T-helper 2 cell treated with Interferon-gamma antibody and Interleukin-4, amounts not matched to agents 100 ng/mL and 5 ng/mL, for 36 hours (primary cell): ENCODE measurements around the gene ME2. TPM values are rescaled to one million over a fixed set of nuclear protein-coding genes. Genes with fewer than 3 reads are reported as not detected.
"Not testable (repeated sequence)": the region's sequence is repeated elsewhere in the genome, so short reads cannot be mapped to it uniquely, and the experiment has no call there.

Experiments
- intact Hi-C: fragments of 100-400 bp; cut with micrococcal nuclease; formaldehyde crosslinking; loops from one replicate; pipeline ENCODE4 v1.15.1; 2023
- total RNA-seq: library from RNA; stranded (reverse); gene quantifications from 2 replicates; pipeline ENCODE4 v1.2.3, GENCODE V29; 2022

The ME2 gene
- 90.6 and 94.4 TPM in 2 replicates for total RNA-seq

DNA sequence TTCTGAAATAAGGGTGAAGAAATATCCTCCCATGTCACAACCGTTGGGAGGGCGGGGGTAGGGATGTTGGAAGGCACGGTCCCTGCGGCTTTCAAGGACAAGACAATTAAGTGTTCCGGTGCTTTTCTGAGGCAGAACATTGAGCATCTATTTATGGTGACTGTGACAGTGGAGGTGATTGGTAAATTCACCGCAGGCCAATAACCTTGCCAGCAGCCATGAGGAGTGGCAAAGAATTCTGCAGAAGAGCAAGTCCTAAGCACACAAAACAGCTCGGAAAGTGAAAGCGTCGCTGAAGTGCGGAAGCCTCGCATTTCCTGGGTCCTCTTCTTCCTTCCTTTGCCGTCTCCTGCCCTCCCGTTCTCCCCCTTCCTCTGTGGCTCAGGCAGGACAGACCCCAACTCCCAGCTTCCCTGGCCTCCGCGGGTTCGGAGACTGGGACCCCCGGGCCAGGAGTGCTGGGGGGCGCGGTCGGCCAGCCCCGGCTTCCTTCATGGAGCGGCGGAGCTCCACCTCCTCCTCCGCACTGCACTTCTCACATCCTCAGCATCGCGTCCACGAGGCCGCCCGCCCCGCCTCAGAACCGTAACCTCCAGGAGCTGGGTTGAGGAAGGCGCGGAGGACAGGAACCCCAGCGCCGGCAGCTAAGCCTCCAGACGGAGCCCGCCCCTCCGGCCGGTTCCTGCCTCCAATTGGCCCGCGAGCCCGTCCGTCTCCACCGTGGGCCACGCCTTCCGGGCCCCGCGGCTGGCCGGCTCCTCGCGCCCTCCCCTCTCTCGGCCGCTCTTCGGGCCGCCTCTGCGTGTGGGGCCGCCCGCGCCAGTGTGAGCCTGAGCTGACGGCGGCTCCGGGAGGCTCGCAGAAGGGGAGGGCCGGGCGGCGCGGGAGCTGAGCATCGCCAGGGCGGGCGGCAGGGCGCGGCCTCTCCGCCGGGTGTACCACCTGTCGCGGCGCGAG is at the start of gene ME2:
Gene ME2, plus strand, starts transcription at position 774 of the 957 bp plus-strand sequence. CDS start 16,703 bp downstream, outside the sequence.
- intact Hi-C loops: loop anchor here (1.0 to 5.0 kb wide), 8 partner anchors 39 to 1926 kb away; partner anchors contain the start of genes MEX3C, MRO, SMAD4 and SMAD7

DNA sequence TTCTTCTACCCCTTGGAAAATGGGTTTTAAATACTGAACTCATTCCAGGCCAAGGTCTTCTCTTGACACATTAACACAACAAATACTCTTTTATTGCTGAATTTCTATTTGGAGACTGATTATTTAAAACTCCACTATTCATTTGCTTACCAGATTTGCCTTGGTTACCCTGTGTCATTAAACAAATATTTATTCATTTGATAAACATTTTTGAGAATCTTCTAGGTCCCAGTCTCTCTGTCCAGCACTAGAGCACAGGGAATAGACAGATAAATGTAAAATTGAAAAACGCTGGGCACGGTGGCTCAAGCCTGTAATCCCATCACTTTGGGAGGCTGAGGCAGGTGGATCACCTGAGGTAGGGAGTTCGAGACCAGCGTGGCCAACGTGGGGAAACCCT is 49.3 kb upstream of the ME2 start:
- intact Hi-C loops: loop anchor here (10.0 kb wide), 1 partner anchor 135 kb away; the partner anchor contains the start of gene ELAC1

DNA sequence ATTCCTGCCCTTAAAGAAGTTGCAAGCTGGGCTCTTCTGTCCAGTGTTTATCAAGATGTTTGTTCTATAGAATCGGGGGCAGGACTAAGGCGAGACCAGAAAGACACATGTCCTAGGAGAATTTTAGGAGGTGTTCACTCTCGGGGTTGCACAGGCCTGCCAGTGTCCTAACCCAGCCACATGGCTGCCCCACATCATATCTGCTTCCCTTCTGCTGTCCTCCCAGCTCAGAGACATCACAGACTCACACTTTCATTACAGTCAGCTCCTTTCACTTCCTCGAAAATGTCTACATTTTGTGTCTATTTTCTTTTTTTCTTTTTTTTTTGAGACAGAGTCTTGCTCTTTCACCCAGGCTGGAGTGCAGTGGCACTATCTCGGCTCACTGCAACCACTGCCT is 48.4 kb upstream of the ME2 start:
- intact Hi-C loops: no loop called here

GRCh38 chr18:50832754-50833153 is 46.2 kb upstream of the ME2 start:
- intact Hi-C loops: no loop called here

- intact Hi-C loops: not testable (repeated sequence)
Observed at GRCh38 chr18:50833496-50833895, 45.4 kb upstream of the ME2 start.

DNA sequence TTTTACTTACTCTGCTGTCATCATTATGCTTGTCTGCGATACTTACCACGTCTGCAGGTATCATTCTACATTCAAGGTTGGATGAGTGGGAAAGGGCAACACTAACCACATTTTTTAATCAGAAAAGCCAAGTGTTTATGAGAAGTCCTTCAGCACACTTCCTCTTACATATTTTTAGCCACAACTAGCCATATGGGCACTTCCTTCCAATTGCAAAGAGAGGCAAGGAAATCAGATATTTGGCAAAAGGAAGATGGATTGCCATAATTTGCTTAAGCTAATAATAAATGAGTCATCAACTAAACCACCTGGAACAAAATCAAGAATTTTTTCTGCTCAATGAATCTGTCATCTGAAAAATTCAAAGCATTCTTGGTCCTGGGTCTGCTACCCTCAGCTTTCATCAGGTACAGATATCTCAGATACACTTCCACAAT is 42.4 kb upstream of the ME2 start:
- intact Hi-C loops: no loop called here

DNA sequence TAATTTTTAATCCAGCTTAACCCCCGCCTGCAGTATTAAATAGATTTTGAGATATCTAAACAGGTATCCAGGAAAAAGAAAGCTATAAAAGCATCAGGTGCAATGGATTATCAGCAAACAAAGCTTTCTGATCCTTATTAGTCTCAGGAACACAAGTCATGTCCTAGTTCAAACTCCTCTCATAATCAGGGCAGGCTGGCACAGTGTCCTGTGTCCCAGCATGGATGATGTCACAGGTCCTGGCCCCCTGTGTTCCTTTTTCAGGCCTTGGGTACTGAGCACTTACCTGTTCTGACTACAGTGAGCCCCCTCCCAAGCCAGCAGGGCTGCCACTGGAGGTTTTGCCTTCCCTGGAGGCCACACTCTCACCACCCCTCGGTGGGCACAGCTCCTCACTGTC is 39.6 kb upstream of the ME2 start:
- intact Hi-C loops: no loop called here

- intact Hi-C loops: no loop called here
Observed at GRCh38 chr18:50839996-50840395, 38.9 kb upstream of the ME2 start.

DNA sequence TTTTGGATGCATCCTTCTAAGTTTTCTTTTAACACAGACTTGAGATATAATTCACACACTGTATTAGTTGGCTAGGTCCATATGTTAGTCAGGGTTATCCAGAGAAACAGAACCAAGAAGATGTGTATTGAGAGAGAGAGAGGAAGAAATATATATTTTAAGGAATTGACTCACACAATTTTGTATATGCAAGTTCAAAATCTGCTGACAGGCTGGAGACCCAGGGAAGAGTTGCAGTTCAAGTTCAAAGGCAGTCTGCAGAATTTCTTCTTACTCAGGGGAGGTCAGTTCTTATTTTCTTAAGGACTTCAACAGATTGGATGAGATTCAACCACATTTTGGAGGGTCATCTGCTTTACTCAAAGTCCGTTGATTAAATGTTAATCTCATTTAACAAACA is 36.1 kb upstream of the ME2 start:
- intact Hi-C loops: no loop called here

DNA sequence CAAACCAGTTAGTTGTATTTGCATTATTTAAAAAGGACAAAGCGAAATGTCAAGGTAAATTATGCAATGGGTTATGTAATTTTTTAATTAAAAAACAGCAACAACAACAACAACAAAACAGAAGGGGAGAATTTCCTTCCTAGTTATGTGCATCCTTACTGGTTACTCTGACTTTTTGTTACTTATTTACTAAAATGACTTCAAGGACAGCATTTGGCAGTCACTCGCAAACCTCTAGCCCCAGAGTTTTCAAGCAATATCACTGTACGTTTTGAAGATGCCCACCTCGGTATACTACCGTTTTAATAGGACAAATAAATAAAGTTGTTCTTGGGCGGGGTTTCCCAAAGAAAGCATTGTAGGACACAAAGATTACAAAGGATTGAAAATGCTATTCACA is 34.4 kb upstream of the ME2 start:
- intact Hi-C loops: no loop called here

GRCh38 chr18:50844960-50845359 is 34.0 kb upstream of the ME2 start:
- intact Hi-C loops: no loop called here

DNA sequence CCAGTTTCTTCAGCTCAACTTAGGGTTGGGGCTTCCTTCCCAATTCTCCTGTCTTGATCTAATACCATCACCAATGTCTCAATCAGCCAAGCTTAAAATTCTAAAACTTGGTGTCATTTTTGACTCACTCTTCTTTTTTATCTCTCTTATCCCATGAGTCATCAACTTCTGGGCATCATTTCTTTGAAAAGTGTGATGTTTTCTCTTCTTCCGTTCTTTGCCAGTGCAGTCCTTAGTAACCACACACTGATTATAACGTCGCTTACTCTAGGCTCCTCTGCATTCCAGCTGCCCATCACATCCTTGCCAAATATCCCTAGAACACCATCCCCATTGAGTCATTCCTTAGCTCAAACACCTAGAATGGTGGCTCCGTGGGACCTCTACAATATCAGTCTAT is 31.7 kb upstream of the ME2 start:
- intact Hi-C loops: no loop called here

DNA sequence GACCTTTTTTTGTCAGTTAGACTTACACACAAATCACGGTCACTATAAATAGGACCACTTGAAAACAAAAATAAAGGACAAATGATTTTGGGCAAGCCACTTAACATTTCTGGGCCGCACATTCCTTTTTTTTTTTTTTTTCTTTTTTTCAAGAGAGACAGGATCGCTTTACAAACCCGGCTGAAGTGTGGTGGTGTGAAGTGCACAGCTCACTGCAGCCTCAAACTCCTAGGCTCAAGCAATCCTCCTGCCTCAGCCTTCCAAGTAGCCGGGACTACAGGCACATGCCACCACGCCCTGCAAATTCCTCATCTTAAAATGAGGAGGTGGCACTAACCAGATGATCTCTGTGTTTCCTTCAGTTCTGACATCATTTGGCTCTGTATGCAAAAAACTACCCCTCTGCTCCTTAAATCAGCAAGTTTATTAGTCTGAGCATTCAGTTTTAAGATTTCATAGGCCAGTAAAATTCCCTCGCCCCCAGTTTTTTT is 30.8 kb upstream of the ME2 start:
- intact Hi-C loops: no loop called here

- intact Hi-C loops: no loop called here
Observed at GRCh38 chr18:50848991-50849390, 29.9 kb upstream of the ME2 start.

DNA sequence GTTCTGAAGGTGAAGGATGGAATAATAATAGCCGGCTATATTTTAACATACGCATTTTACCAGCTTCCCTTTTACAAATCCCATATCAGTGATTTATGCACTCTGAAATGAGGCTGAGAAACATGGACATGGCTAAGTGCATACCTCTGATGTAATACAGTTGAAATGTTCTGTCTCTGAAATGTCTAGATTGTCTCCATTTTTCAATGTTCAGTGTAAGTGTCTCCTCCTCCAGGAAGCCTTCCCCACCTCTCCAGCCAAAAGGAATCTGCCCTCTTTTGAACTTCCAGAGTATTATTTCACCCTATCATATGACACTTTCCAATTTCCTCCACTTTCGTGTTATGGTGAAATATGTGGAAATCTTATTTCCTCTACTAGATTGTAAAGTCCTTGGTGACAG is 29.5 kb upstream of the ME2 start:
- intact Hi-C loops: no loop called here

- intact Hi-C loops: no loop called here
Observed at GRCh38 chr18:50850307-50851065, 28.4 kb upstream of the ME2 start.

GRCh38 chr18:50853863-50854271 is 25.1 kb upstream of the ME2 start:
- intact Hi-C loops: no loop called here

GRCh38 chr18:50855976-50856757 is 22.8 kb upstream of the ME2 start:
- intact Hi-C loops: no loop called here

DNA sequence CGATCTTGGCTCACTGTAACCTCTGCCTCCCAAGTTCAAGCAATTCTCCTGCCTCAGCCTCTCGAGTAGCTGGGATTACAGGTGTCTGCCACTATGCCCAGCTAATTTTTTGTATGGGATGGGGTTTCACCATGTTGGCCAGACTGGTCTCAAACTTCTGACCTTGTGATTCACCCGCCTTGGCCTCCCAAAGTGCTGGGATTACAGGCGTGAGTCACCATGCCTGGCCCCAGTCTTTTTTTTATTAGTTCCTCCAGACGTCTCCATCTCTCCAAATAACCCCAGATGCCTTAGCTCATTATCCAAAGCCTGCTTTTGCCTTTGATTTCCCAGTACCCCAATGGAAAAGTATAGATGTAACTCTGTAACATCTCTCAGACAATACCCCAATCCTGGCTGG is 21.8 kb upstream of the ME2 start:
- intact Hi-C loops: not testable (repeated sequence)

DNA sequence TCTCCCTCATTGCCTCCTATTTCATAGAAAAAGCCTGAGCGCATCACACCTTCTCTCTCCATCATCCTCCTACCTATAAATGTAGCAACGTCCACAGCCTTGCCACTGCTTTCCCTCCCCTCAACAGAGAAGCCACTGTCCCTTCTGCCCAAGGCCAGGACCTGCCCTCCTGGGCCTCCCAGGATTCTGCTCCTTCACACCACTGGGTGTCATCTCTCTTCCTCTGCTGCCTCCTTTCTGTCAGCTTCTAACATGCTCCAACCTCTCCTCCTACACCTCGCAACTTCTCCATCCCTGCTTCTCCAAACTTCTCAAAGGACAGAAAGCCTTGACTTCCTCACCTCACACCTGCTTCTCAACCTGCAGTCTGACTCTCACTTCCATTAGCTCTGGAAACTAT is 21.2 kb upstream of the ME2 start:
- intact Hi-C loops: no loop called here
